H1 (cell line): ENCODE results near the gene IQCK. TPM values are rescaled to one million over a fixed set of nuclear protein-coding genes. Genes with fewer than 3 reads are reported as not detected.

Source experiments
- CTCF ChIA-PET: fragments of 300-600 bp; sonication (Branson Sonifier 250); formaldehyde crosslinking; loops from one replicate; lab custom pipeline; 2021; ENCODE audit not compliant: partially characterized antibody; lab: Charles Lee
- POLR2A ChIA-PET: fragments of 300-600 bp; sonication (Branson Sonifier 250); formaldehyde crosslinking; loops from one replicate; lab custom pipeline; 2021; ENCODE audit warnings: inconsistent platforms; ENCODE audit not compliant: partially characterized antibody; lab: Charles Lee
- DNase-seq, 2 experiments: peaks; one replicate each; pipeline versions ENCODE4 v3.0.0 to v3.0.0-alpha.2; 2010 to 2022; ENCODE audit warnings: low spot score in 2 of 2, low read depth in 1 of 2, mixed read lengths in 1 of 2
- FAIRE-seq: peaks from 2 replicates; lab custom pipeline; 2011; peaks lifted over from hg19 to GRCh38; lab: Jason Lieb, UNC
- H2AFZ ChIP-seq: 2 replicates; pipeline ENCODE4 v1.8.1; 2012; ENCODE audit warnings: low read length, inconsistent platforms
- H2AK5ac ChIP-seq: 2 replicates; pipeline ENCODE4 v1.6.1; 2013; ENCODE audit warnings: low read depth, low read length
- H2BK120ac ChIP-seq: replicated peaks from 2 replicates; pipeline ENCODE3; 2013; ENCODE audit warnings: low read depth, low read length, inconsistent platforms
- H2BK12ac ChIP-seq: 2 replicates; pipeline ENCODE4 v1.6.1; 2013; ENCODE audit warnings: low read depth, low read length
- H2BK15ac ChIP-seq: 2 replicates; pipeline ENCODE4 v1.6.1; 2013; ENCODE audit warnings: low read length
- H2BK20ac ChIP-seq: 2 replicates; pipeline ENCODE4 v1.6.1; 2013; ENCODE audit warnings: low read length
- H2BK5ac ChIP-seq: 2 replicates; pipeline ENCODE4 v1.6.1; 2013; ENCODE audit warnings: low read depth, low read length
- H3K14ac ChIP-seq: 2 replicates; pipeline ENCODE4 v1.6.1; 2013; ENCODE audit warnings: inconsistent platforms; ENCODE audit not compliant: insufficient read length
- H3K18ac ChIP-seq: 2 replicates; pipeline ENCODE4 v1.6.1; 2013; ENCODE audit warnings: low read length; ENCODE audit errors: extremely low read depth
- H3K23ac ChIP-seq: 2 replicates; pipeline ENCODE4 v1.6.1; 2013; ENCODE audit warnings: inconsistent platforms; ENCODE audit not compliant: insufficient read length
- H3K23me2 ChIP-seq: 2 replicates; pipeline ENCODE4 v1.6.1; 2013; ENCODE audit warnings: low read depth, low read length
- H3K27ac ChIP-seq: 2 replicates; pipeline ENCODE4 v1.6.1; 2011; ENCODE audit warnings: low read depth, low read length, inconsistent platforms
- H3K27me3 ChIP-seq, 4 experiments: replicated peaks in 1 of 4; 1 replicate in 1 of 4; 2 replicates in 3 of 4; pipeline versions ENCODE4 v1.6.1 to v1.8.1; 2011 to 2013; ENCODE audit warnings: low read length in 3 of 4, mild to moderate bottlenecking in 3 of 4, inconsistent platforms in 2 of 4, mixed read lengths in 2 of 4, moderate library complexity in 1 of 4; ENCODE audit not compliant: control insufficient read depth in 3 of 4, insufficient read depth in 3 of 4; ENCODE audit errors: extremely low read depth in 1 of 4
- H3K36me3 ChIP-seq, 4 experiments: 2 replicates each; pipeline versions ENCODE4 v1.6.1 to v1.8.1; 2011 to 2013; ENCODE audit warnings: mild to moderate bottlenecking in 4 of 4, low read length in 3 of 4, moderate library complexity in 2 of 4, control low read depth in 1 of 4, inconsistent platforms in 1 of 4; ENCODE audit not compliant: insufficient read depth in 4 of 4, control insufficient read depth in 2 of 4
- H3K4ac ChIP-seq: replicated peaks from 2 replicates; pipeline ENCODE3; 2013; ENCODE audit warnings: low read length, low read depth, mixed read lengths, inconsistent platforms; ENCODE audit not compliant: insufficient read length
- H3K4me1 ChIP-seq, 4 experiments: replicated peaks in 1 of 4; 1 replicate in 1 of 4; 2 replicates in 3 of 4; pipeline versions ENCODE4 v1.6.1 to v1.8.1; 2011 to 2013; ENCODE audit warnings: low read length in 3 of 4, inconsistent platforms in 2 of 4, mixed read lengths in 1 of 4; ENCODE audit not compliant: insufficient read depth in 4 of 4, control insufficient read depth in 3 of 4
- H3K4me2 ChIP-seq, 2 experiments: 2 replicates each; pipeline versions ENCODE4 v1.6.1 to v1.8.1; 2011 to 2013; ENCODE audit warnings: low read depth in 2 of 2, low read length in 2 of 2, control low read depth in 1 of 2, inconsistent platforms in 1 of 2, mild to moderate bottlenecking in 1 of 2; ENCODE audit not compliant: insufficient read depth in 1 of 2
- H3K4me3 ChIP-seq, 4 experiments: fragments of 200-600, 300-600 bp in 1 of 4; sonication (generic), shearing (Covaris generic), sonication (Bioruptor Twin) in 1 of 4; 2 replicates each; pipeline versions ENCODE4 v1.5.1 to v1.8.1; 2011 to 2016; ENCODE audit warnings: low read length in 4 of 4, low read depth in 3 of 4, control low read depth in 2 of 4, inconsistent platforms in 2 of 4, mild to moderate bottlenecking in 2 of 4, mixed read lengths in 1 of 4, moderate library complexity in 1 of 4; ENCODE audit not compliant: insufficient read depth in 2 of 4; ENCODE audit errors: extremely low read depth in 1 of 4
- H3K56ac ChIP-seq: replicated peaks from 2 replicates; pipeline ENCODE3; 2013; ENCODE audit warnings: low read depth, mild to moderate bottlenecking, mixed read lengths, low read length, inconsistent platforms; ENCODE audit not compliant: insufficient read length
- H3K79me1 ChIP-seq: 2 replicates; pipeline ENCODE4 v1.6.1; 2013; ENCODE audit warnings: low read depth, low read length, control low read depth
- H3K79me2 ChIP-seq, 2 experiments: 2 replicates each; pipeline versions ENCODE4 v1.6.1 to v1.8.1; 2012 to 2013; ENCODE audit warnings: low read length in 2 of 2, mild to moderate bottlenecking in 2 of 2, inconsistent platforms in 1 of 2; ENCODE audit not compliant: insufficient read depth in 2 of 2, control insufficient read depth in 1 of 2
- H3K9ac ChIP-seq, 4 experiments: replicated peaks in 1 of 4; 1 replicate in 1 of 4; 2 replicates in 3 of 4; pipeline versions ENCODE4 v1.6.1 to v1.8.1; 2011 to 2013; ENCODE audit warnings: low read depth in 3 of 4, low read length in 3 of 4, control low read depth in 2 of 4, mild to moderate bottlenecking in 2 of 4, moderate library complexity in 2 of 4, inconsistent platforms in 1 of 4; ENCODE audit errors: extremely low read depth in 1 of 4
- H3K9me3 ChIP-seq, 2 experiments: 2 replicates each; pipeline versions ENCODE4 v1.6.1 to v1.8.1; 2012 to 2013; ENCODE audit warnings: mild to moderate bottlenecking in 2 of 2, moderate library complexity in 2 of 2, control low read depth in 1 of 2, inconsistent platforms in 1 of 2, low read depth in 1 of 2, low read length in 1 of 2, mixed read lengths in 1 of 2; ENCODE audit not compliant: insufficient read depth in 2 of 2
- H4K20me1 ChIP-seq, 2 experiments: replicated peaks in 1 of 2; 2 replicates each; pipeline versions ENCODE3 to v1.8.1; 2011 to 2013; ENCODE audit warnings: inconsistent platforms in 2 of 2, low read length in 2 of 2, mild to moderate bottlenecking in 1 of 2; ENCODE audit not compliant: insufficient read depth in 2 of 2, control insufficient read depth in 1 of 2
- H4K5ac ChIP-seq: 2 replicates; pipeline ENCODE4 v1.6.1; 2013; ENCODE audit warnings: low read length, low read depth, mixed read lengths, inconsistent platforms; ENCODE audit not compliant: insufficient read length
- H4K8ac ChIP-seq: 2 replicates; pipeline ENCODE4 v1.8.0; 2013; ENCODE audit warnings: mild to moderate bottlenecking, moderate library complexity, low read length, inconsistent platforms; ENCODE audit not compliant: insufficient read depth; ENCODE audit errors: extremely low read depth
- H4K91ac ChIP-seq: replicated peaks from 2 replicates; pipeline ENCODE3; 2013; ENCODE audit warnings: low read length, mixed read lengths, inconsistent platforms; ENCODE audit not compliant: insufficient read length
- CBX8 ChIP-seq: fragments of 300-800, 300-1000 bp; sonication (generic); IDR thresholded peaks from 2 replicates; pipeline ENCODE4 v1.7.1; 2016; ENCODE audit warnings: low read depth, low read length, borderline replicate concordance
- CHD1 ChIP-seq: IDR thresholded peaks from 2 replicates; pipeline ENCODE4 v1.6.1; 2012; ENCODE audit warnings: low read depth, low read length, improper control_type of control experiment
- GABPA ChIP-seq: IDR thresholded peaks from 2 replicates; pipeline ENCODE4 v1.6.1; 2011; ENCODE audit warnings: mild to moderate bottlenecking, low read length, moderate library complexity, borderline replicate concordance; ENCODE audit not compliant: insufficient read depth
- HDAC2 ChIP-seq, 2 experiments: fragments of 300-600 bp in 1 of 2; sonication (generic) in 1 of 2; IDR thresholded peaks; 2 replicates each; pipeline ENCODE4 v1.6.1; 2011 to 2012; ENCODE audit warnings: low read depth in 2 of 2, low read length in 2 of 2, mild to moderate bottlenecking in 2 of 2, moderate library complexity in 2 of 2, borderline replicate concordance in 1 of 2, inconsistent platforms in 1 of 2
- PHF8 ChIP-seq: fragments of 200-600 bp; sonication (generic); conservative IDR thresholded peaks from 2 replicates; pipeline ENCODE4 v1.7.1; 2012; ENCODE audit warnings: low read depth, mild to moderate bottlenecking, inconsistent platforms, low read length, moderate library complexity
- POLR2AphosphoS5 ChIP-seq: IDR thresholded peaks from 2 replicates; pipeline ENCODE4 v1.6.1; 2011; ENCODE audit warnings: low read depth, low read length
- RXRA ChIP-seq: IDR thresholded peaks from 2 replicates; pipeline ENCODE4 v1.6.1; 2011; ENCODE audit warnings: low read depth, mild to moderate bottlenecking, low read length, moderate library complexity; ENCODE audit not compliant: insufficient read depth
- SP1 ChIP-seq: IDR thresholded peaks from 2 replicates; pipeline ENCODE4 v1.6.1; 2011; ENCODE audit warnings: low read depth, low read length
- SUZ12 ChIP-seq: fragments of 200-600 bp; sonication (generic); IDR thresholded peaks from 2 replicates; pipeline ENCODE4 v1.6.1; 2012; ENCODE audit warnings: mild to moderate bottlenecking, inconsistent platforms, low read length, moderate library complexity, mixed read lengths
- WGBS, 2 experiments: shearing (Covaris generic) in 1 of 2; methylation state at CpG; one replicate each; pipeline versions ENCODE4 v1.1.6 to v1.1.7; 2013 to 2015; ENCODE audit warnings: low lambda C conversion rate in 2 of 2, mixed read lengths in 2 of 2, inconsistent platforms in 1 of 2, low coverage in 1 of 2, missing lambda C conversion rate in 1 of 2; ENCODE audit not compliant: insufficient replicate concordance in 2 of 2, insufficient coverage in 1 of 2, insufficient read length in 1 of 2; ENCODE audit errors: extremely low coverage in 1 of 2, missing lambda C conversion rate in 1 of 2; 5-methylcytosine and 5-hydroxymethylcytosine counted together
- polyA plus RNA-seq, 7 experiments: library from polyadenylated mRNA; depleted of rRNA in 3 of 7; stranded (reverse) in 5 of 7; unstranded in 2 of 7; fragments of >200 nt in 5 of 7; fragments of 200-250 nt in 2 of 7; gene quantifications; 1 replicate in 5 of 7; 2 replicates in 1 of 7; 4 replicates in 1 of 7; pipeline versions ENCODE4 v1.2.1 to v1.2.3, GENCODE V29; 2011 to 2013; ENCODE audit warnings: missing spikeins in 2 of 7, mixed read lengths in 2 of 7
- total RNA-seq: library from RNA; stranded (reverse); fragmentation: NEBNext Ultra II Directional; extraction: Animal tissue kit (Norgen Biotek cat#: 25700); gene quantifications from 2 replicates; pipeline ENCODE4 v1.2.1, GENCODE V29; 2021
- TF ChIP-seq, protein P1 (sequence below): IDR thresholded peaks from 2 replicates; pipeline ENCODE4 v1.6.1; 2012; ENCODE audit warnings: inconsistent platforms

The IQCK gene
- total and polyA plus RNA-seq, 2 of the 8 experiments (the other 6 are each of a cell fraction or from before 2014, with no cell fraction given), result 6.2 to 9.3 TPM

DNA sequence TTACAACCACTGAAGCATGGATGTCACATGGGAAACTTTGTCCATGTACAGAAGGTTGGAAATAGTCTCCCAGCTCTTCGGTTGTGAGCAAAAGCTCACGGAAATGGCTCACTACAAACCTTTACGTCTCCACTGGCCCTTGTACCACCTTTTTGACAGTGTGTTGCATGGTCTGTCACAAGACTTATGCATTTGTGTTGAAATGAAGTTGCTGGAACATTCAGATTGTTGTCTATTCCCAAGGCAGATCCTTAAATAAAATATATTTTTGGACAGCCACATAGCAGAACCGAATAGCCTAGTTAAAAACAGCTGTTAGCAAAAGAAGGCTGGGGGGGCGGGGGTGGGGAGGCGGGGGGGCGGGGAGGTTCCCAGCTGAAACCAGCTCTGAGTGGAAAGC lies 39.3 kb upstream of the IQCK start:
- no peaks in the 10 kb centered on the region for H3K4me1 ChIP-seq
- no peak overlapping the region for H3K23ac ChIP-seq
- no peak overlapping the region for H2BK5ac ChIP-seq
- H3K27me3 ChIP-seq, result no peaks in the 10 kb centered on the region
- DNase-seq, result no peak
- no peak overlapping the region for H3K4ac ChIP-seq
- no peaks in the 10 kb centered on the region for H3K79me1 ChIP-seq
- no peak overlapping the region for H2BK15ac ChIP-seq
- no peak overlapping the region for H3K4me2 ChIP-seq
- no peaks in the 10 kb centered on the region for H3K23me2 ChIP-seq
- H2BK20ac ChIP-seq, result no peak overlapping the region
- no peak overlapping the region for H4K91ac ChIP-seq
- H3K27ac ChIP-seq, result no peak overlapping the region
- no peak overlapping the region for H3K4me3 ChIP-seq
- no peak overlapping the region for H4K8ac ChIP-seq
- POLR2A ChIA-PET, result interaction anchor here (0.6 to 1.6 kb wide), 3 partner anchors 13 to 20 kb away, joined by 3 to 4 read pairs (median 3); no protein-coding TSS in a partner anchor
- no peak for TF ChIP-seq SP1
- no peak for TF ChIP-seq GABPA
- TF ChIP-seq HDAC2 (IDR thresholded peaks at IDR 0.05; ENCODE audit: borderline replicate concordance in 1 of 2, low read depth in 2 of 2, low read length in 2 of 2), result no peak
- no peak for TF ChIP-seq CHD1
- no peak for TF ChIP-seq PHF8
- TF ChIP-seq POLR2AphosphoS5, result no peak
- TF ChIP-seq, protein P1, sequence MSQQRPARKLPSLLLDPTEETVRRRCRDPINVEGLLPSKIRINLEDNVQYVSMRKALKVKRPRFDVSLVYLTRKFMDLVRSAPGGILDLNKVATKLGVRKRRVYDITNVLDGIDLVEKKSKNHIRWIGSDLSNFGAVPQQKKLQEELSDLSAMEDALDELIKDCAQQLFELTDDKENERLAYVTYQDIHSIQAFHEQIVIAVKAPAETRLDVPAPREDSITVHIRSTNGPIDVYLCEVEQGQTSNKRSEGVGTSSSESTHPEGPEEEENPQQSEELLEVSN, result no peak
- TF ChIP-seq RXRA, result no peak
- TF ChIP-seq SUZ12, result no peak
- TF ChIP-seq CBX8, result no peak
- no peak overlapping the region for H3K9ac ChIP-seq
- H4K5ac ChIP-seq, result no peak overlapping the region
- peaks cover 0 to 3% of the 10 kb centered on the region in 2 experiments; a peak in 1 of 4 replicates for H3K9me3 ChIP-seq
- H2BK12ac ChIP-seq, result no peak overlapping the region
- 89% methylated on average over 5 of the region's 7 CpGs; no CpG with 5 or more reads in 1 of the 2 experiments for WGBS, 2 experiments
- H3K18ac ChIP-seq, result no peak overlapping the region
- no peak overlapping the region for H3K56ac ChIP-seq
- no peak overlapping the region for H2AFZ ChIP-seq
- H3K36me3 ChIP-seq, result peaks cover 0 to 15% (median 6%) of the 10 kb centered on the region in 4 experiments; a peak in 5 of 8 replicates
- no peak for FAIRE-seq
- no peaks in the 10 kb centered on the region for H4K20me1 ChIP-seq
- H2BK120ac ChIP-seq, result no peak overlapping the region
- H3K79me2 ChIP-seq, result no peaks in the 10 kb centered on the region
- H2AK5ac ChIP-seq, result no peak overlapping the region
- CTCF ChIA-PET, result interaction anchor here (0.6 to 2.2 kb wide), 5 partner anchors 10 to 728 kb away, joined by 3 to 9 read pairs (median 3); partner anchors contain the start of gene VPS35L
- H3K14ac ChIP-seq, result no peak overlapping the region
